Middle frontal gyrus (tissue), 1 donor: ENCODE results near the gene MADD.
"Not testable (repeated sequence)": the region's sequence is repeated elsewhere in the genome, so short reads cannot be mapped to it uniquely, and the experiment has no call there.

Experiments used
- DNase-seq: peaks from one replicate; pipeline ENCODE4 v3.0.0-alpha.2; 2015; ENCODE audit warnings: low spot score; ENCODE audit errors: extremely low spot score

The MADD gene

GRCh38 chr11:47318166-47318565 lies 48.2 kb downstream of the MADD start:
- no peak for DNase-seq

- DNase-seq = no peak
Measured at GRCh38 chr11:47324520-47324919, 54.6 kb downstream of the MADD start.

- no peak for DNase-seq
Measured at GRCh38 chr11:47325271-47326041, 55.5 kb downstream of the MADD start.

GRCh38 chr11:47326198-47326597 lies 56.3 kb downstream of the MADD start:
- DNase-seq = no peak

- no peak for DNase-seq
Measured at GRCh38 chr11:47327025-47327424, 57.1 kb downstream of the MADD start.

GRCh38 chr11:47327949-47328348 lies 58.0 kb downstream of the MADD start:
- DNase-seq = no peak

- DNase-seq = no peak
Measured at GRCh38 chr11:47328449-47329390, 58.8 kb downstream of the MADD start.

- no peak for DNase-seq
Measured at GRCh38 chr11:47329431-47329986, 59.6 kb downstream of the MADD start.

GRCh38 chr11:47329987-47330931 lies 60.3 kb downstream of the MADD start:
- no peak for DNase-seq

- DNase-seq = no peak
Measured at GRCh38 chr11:47331454-47332302, 61.7 kb downstream of the MADD start.

GRCh38 chr11:47332303-47332711 lies 62.4 kb downstream of the MADD start:
- no peak for DNase-seq

GRCh38 chr11:47332791-47333525 lies 63.0 kb downstream of the MADD start:
- no peak for DNase-seq

- DNase-seq = no peak
Measured at GRCh38 chr11:47333526-47333845, 63.6 kb downstream of the MADD start.

- DNase-seq = no peak
Measured at GRCh38 chr11:47333886-47334443, 64.0 kb downstream of the MADD start.

GRCh38 chr11:47334699-47335411 lies 64.9 kb downstream of the MADD start:
- DNase-seq = not testable (repeated sequence)

- no peak for DNase-seq
Measured at GRCh38 chr11:47335733-47336132, 65.8 kb downstream of the MADD start.

GRCh38 chr11:47336595-47336994 lies 66.7 kb downstream of the MADD start:
- DNase-seq = no peak

- no peak for DNase-seq
Measured at GRCh38 chr11:47337229-47337924, 67.4 kb downstream of the MADD start.
